BE2C (cell line): ENCODE measurements around the gene ZFAND5.

Source experiments
- DNase-seq: peaks from one replicate; pipeline ENCODE4 v3.0.0-alpha.2; 2020
- H3K27me3 ChIP-seq: fragments of 250-450 bp; sonication (Bioruptor Pico); 2 replicates; pipeline ENCODE4 v1.5.1; 2020; ENCODE audit warnings: mild to moderate bottlenecking
- H3K36me3 ChIP-seq: fragments of 250-450 bp; sonication (Bioruptor Pico); 2 replicates; pipeline ENCODE4 v1.5.1; 2020; ENCODE audit warnings: mild to moderate bottlenecking
- H3K4me1 ChIP-seq: fragments of 250-450 bp; sonication (Bioruptor Pico); 2 replicates; pipeline ENCODE4 v1.5.1; 2020
- H3K4me3 ChIP-seq: 2 replicates; pipeline ENCODE4 v1.5.1; 2011; ENCODE audit warnings: low read depth, low read length
- H3K9me3 ChIP-seq: fragments of 250-450 bp; sonication (Bioruptor Pico); 2 replicates; pipeline ENCODE4 v1.5.1; 2020
- TF ChIP-seq, protein P1 (sequence below): IDR thresholded peaks from 2 replicates; pipeline ENCODE4 v1.5.1; 2012; ENCODE audit warnings: mild to moderate bottlenecking, low read depth, low read length

The ZFAND5 gene

DNA sequence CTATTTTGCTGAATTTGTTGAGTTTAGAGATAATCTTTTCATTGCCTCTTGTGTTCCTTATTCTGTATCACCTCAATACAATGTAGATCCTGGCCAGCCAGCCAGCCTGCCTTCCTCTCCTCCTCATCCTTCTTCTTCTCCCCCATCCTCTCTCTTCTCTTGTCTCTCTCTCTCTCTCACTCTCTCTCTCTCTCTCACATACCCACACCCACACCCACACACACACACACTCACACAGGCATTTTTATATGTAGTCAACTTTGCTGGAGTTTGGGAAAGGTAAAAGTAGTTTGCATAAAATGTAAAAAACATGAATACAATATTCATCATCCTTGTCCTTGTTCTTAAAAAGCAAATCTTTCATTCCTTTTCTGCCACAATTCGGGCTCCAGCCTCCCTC, 60.5 kb downstream of the ZFAND5 start:
- H3K9me3 ChIP-seq = no peaks in the 10 kb centered on the region
- 0 out of 2 replicates have a peak overlapping the region, but pooled peaks have one; percentile 34 for H3K4me3 ChIP-seq
- TF ChIP-seq, protein P1, sequence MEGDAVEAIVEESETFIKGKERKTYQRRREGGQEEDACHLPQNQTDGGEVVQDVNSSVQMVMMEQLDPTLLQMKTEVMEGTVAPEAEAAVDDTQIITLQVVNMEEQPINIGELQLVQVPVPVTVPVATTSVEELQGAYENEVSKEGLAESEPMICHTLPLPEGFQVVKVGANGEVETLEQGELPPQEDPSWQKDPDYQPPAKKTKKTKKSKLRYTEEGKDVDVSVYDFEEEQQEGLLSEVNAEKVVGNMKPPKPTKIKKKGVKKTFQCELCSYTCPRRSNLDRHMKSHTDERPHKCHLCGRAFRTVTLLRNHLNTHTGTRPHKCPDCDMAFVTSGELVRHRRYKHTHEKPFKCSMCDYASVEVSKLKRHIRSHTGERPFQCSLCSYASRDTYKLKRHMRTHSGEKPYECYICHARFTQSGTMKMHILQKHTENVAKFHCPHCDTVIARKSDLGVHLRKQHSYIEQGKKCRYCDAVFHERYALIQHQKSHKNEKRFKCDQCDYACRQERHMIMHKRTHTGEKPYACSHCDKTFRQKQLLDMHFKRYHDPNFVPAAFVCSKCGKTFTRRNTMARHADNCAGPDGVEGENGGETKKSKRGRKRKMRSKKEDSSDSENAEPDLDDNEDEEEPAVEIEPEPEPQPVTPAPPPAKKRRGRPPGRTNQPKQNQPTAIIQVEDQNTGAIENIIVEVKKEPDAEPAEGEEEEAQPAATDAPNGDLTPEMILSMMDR = no peak
- H3K4me1 ChIP-seq = no peaks in the 10 kb centered on the region
- DNase-seq = no peak
- H3K36me3 ChIP-seq = no peaks in the 10 kb centered on the region
- H3K27me3 ChIP-seq = no peaks in the 10 kb centered on the region
